Peyer's patch (tissue), 4 donors: ENCODE results near the gene BMP3.

Source experiments
- CTCF ChIP-seq, 6 experiments: fragments of 450-650 bp in 4 of 6; fragments of 200-600 bp in 2 of 6; sonication (generic) in 1 of 6; IDR thresholded peaks; one replicate each; pipeline ENCODE4 v1.5.1; 2017 to 2019; ENCODE audit warnings: antibody characterized with exemption in 6 of 6, mild to moderate bottlenecking in 3 of 6, moderate library complexity in 1 of 6
- POLR2A ChIP-seq, 2 donors: fragments of 450-650 bp; IDR thresholded peaks; one replicate each; pipeline ENCODE4 v1.5.1; 2017; ENCODE audit warnings: antibody characterized with exemption in 2 of 2, mild to moderate bottlenecking in 2 of 2, moderate library complexity in 2 of 2

DNA sequence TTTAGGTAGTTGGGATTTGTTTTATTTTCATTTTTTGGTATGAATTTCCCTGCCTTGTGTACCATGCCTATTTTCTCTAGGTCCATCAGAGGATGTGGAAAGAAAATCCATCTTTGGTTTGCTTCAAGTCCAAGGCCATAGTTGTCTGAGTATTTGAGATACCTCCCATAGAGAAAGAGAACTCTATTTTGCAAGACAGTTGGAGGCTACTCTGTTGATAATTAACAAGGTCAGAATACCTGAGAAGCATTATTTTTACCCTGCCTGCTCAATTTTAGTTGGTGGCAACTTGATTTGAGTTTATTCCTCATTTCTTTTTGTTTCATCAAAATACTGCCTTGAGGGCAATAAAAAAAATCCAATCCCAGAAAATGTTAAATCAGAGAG is 30.8 kb downstream of the BMP3 start:
- TF ChIP-seq POLR2A (IDR thresholded peaks at IDR 0.05) (no peak), CTCF (IDR thresholded peaks at IDR 0.05) (no peak)
